Right kidney (tissue), 1 donor: Measurements from ENCODE around the gene AK9.

Experiments used
- DNase-seq: peaks from one replicate; pipeline ENCODE4 v3.0.0-alpha.2; 2016

The AK9 gene

DNA sequence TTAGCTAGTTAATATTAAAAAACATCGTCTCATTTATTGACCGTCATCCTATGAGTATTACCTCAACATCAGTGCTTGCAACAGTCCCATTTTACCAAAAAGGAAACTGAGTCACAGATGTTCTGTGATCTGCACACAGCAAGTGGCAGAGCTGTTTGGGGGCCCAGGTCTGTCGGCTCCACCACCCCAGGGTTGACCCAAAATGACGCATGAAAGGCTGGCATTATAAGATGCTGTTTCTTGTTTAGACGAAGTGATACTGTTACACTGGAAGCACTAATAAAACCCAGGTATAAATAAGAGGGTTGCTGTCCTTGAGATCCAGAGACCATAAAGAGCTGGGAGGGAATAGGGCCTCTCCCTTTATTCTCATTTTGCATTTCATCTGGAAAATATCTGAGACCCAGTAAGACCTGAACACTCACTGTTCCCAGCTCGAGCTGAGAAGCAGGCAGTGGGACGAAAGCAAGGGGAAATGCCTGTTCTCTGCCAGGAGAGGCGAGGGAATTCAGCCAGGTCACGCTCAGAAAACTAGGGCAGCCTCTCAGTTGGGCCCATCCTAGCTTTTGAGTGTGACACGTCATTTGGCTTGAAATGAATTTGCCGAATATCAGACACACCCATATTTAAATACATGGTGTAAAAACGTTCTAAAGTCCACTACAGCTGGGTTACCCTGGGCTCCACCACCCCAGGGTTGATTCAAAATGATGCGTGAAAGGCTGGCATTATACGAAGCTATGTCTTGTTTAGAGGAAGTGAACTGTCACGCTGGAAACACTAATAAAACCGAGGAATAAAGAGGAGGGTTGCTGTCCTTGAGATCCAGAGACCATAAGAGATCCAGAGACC lies 234.1 kb downstream of the AK9 start:
- no peak for DNase-seq

DNA sequence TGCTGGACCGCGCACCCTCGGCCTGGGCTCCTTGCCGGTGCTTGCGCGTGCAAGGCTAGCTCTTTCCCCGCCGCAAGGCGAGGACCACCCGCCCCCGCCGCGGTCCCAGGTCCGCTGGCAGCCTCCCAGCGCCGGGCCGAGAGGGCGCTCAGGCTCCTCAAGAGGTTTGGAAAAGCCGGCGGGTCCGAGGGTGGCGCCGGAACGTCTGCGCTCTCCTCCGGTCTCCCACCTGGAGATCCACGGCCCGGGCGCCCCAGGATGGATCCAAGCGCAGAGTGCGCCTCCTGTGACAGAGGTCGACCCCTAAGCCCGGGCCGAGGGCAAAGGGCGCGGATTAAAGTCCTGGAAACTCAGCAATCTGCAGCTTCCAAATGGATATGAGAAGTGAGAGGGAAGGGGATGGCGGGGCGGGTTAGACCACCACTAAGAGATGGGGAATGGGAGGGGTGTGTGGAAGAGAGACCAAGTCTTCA lies 234.9 kb downstream of the AK9 start:
- peak; percentile 70 for DNase-seq

DNA sequence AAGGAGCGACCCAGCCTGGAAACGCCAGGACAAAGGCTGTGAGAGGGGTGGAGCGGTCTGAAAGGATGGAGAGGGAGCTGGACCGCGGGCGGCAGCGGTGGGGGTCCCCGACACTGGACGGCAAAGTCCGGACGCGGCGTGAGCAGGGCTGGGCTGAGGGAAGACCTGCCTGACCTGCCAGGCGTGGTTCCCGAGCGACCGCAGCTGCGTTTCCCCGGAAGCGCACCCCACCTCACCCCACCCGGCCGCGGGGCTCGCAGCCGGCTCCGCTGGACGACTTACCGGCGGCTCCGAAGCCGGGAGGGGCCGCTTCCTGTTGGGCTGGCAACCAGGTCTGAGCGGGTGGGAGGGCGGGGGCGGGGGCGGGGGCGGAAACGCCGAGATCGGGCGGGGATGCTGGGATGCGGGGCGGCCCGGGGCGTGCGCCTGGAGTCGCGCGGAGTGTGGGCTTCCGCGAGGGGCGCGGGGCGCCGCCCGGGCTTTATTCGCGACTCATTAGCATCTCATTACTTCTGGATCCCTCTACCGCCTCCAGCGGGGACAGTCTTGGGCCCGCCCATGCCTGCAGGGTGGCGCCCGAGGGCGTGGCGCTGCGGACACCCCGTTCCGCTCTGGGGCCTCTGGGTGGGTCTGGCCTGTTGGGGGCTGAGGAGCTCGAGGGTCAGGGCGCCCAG lies 235.4 kb downstream of the AK9 start, which contains the start of gene MICAL1:
TSS of gene MICAL1 (minus strand) at position 336 of the 674 bp plus-strand sequence. CDS start 1,576 bp downstream, outside the sequence.
- peak; percentile 79 for DNase-seq

DNA sequence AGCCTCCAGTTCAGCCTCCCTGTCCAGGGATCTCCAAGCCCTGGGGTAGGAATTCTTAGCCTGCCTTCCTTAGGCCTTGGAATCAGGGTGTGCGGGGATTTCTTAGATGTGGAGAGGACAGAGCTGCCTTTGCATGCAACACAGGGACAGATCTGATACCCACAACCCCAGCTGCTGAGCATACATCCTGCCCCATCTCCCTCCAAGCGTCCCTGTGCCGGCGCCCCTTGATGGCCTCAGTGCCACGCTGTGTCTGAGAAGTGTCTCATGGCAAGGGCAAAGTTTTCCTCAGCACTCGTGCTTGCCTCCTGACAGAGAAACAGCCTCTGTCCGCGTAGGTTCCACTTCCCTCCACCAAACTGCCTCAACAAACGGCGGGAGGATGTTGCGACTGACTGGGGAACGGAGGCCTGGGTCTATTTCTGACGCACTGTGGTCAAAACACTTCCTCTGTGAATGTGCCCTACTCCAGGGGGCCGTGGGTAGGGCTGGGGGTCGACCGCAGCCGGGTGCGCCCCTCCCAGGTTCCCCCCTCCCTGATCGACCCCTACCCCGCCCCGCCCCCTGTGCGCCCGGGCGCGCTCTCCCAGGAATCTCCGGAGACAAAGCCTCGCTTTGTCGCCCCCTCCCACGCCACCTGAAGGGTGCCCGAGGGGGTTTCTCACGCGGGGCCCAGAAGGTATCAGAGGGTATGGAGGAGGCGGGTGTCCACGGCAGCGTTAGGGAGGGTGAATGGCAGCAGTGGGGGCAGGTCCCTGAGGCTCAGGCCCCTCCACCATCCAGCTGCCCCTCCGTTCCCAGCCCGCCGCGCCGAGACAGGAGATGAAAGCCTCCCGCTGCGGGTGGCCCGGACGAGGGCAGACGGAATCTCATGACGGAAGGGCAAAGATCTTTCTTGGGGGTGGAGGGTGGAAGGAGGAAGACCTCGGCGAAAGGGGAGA lies 236.2 kb downstream of the AK9 start:
- peak; percentile 39 for DNase-seq

DNA sequence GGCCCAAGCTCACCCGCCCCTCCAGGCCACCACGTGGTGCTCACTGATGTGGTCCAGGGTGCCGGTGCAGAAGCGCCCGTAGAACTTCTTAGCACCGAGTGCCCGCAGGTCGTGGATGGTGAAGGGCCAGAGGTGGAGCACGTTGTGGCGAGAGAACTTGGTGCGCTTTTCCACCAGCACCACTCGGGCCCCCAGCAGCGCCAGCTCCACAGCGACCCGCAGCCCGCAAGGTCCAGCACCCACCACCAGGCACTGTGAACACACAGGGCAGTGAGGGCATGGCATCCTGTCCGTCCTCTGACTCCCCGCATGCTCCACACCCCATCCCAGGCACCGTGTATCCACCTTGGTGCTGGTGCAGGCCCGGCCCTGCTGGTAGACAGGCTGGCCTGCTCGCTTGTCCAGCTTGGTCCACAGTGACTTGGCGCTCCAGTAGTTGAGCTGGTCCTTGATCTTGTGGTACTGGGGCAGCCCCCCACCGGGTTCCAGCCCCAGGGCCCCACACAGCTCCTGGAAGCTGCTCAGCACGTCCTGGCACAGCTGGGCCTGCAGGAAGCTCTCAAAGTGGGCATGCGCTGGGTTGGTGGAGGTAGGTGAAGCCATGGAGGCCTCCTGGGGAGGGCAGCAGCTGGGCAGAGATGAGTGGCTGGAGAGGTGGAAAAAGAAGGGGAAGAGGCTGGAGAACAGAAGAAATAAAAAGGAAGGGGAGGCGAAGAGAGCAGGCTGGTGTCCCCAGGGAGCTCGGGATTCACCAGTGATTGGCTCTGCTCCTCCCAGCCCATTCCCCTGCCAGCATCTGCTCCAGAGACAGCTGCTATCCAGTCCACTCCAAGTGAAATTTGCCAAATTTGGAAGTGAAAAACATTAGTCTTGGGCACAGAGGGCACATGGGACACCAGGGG lies 237.2 kb downstream of the AK9 start:
- DNase-seq: no peak

- no peak for DNase-seq
These were observed 237.8 kb downstream of the AK9 start for GRCh38 chr6:109453156-109453555.

GRCh38 chr6:109452181-109452580 lies 238.8 kb downstream of the AK9 start:
- no peak for DNase-seq

DNA sequence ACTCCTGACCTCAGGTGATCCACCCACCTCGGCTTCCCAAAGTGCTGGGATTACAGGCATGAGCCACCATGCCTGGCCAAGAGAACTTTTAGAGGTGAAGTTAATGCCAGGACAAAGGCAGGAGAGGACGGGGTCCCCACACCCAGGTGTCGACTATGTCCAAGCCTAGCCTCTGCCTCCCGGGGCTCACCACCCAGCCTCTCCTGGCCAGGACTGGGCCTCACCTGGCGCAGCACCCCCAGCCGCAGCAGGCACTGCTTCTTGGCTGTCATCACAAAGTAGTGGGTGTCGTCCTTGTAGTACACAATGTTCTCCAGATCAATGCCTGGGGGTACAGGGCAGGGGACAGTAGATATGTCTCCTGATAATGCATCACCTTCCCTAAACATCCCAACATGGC lies 239.6 kb downstream of the AK9 start:
- no peak for DNase-seq

DNA sequence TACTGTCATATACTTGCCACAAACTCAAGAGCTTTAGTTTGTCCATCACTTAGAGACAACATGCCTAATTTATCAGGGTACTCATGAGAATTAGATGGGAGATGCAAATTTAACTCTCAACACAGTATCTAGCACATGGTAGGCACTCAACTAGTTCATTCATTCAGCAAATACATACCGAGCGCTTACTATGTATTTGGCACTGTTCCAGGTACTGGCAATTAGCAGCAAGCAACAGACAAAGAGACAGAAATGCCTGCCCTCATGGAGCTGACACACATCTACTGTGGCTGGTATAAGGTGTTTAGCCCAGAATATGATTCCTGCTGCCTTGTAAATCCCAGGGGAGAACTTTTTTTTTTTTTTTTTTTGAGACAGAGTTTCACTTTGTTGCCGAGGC lies 240.2 kb downstream of the AK9 start:
- no peak for DNase-seq

- DNase-seq: no peak
These were observed 241.0 kb downstream of the AK9 start for GRCh38 chr6:109449795-109450673.

DNA sequence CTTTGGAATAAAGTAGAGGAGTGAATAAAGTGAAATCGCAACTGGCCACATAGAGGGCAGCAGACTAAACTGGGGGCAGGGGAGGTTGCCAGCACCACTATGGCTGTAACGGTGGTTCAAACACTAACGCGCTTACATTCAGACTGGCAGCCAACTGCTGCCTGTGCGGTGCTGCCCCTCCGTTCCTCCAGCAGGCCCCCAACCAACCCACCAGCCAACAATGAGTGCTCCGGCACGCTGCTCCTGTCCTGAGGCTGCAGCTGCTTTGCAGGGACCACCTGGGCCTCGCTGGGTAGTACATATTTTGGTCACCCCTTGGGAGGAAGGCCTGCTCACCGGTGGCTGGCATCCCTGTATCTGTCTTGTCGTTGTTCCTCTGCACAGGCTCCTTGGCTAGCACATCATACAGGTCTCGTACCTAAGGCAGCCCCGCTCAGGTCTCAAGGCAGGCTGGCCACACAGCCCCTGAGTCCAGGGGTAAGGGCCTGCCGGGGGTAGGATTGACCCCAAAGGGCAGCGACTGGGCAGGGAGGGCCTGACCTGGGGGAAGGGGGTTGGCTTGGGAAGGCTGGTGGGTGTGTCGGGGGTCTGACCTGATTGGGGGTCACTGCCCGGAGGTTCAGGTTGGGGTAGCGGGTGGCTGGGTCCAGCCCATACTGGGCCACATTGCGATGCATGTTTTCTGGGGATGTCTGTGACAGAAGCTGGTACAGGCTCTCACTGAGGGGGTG lies 241.8 kb downstream of the AK9 start:
- DNase-seq: no peak

DNA sequence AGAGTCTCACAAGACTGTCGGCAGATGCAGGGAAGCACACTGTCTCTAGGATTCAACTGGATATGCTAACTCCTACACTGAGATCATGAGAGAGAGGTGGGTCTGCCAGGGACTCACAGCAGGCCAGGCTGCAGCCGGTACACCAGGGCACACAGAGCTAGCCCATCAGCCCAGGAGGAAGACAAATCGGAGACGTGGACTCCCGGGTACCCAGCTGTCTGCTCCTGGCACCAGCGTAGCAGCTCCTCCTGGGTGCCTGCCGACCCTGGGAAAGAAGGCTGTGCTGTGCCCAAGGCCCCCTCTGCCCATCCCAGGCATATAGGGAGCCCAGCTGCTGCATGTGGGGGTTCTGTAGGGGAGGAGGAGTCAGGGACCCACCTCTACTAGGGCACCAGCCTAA lies 242.4 kb downstream of the AK9 start:
- DNase-seq: no peak

GRCh38 chr6:109447878-109448555 lies 243.0 kb downstream of the AK9 start:
- no peak for DNase-seq

DNA sequence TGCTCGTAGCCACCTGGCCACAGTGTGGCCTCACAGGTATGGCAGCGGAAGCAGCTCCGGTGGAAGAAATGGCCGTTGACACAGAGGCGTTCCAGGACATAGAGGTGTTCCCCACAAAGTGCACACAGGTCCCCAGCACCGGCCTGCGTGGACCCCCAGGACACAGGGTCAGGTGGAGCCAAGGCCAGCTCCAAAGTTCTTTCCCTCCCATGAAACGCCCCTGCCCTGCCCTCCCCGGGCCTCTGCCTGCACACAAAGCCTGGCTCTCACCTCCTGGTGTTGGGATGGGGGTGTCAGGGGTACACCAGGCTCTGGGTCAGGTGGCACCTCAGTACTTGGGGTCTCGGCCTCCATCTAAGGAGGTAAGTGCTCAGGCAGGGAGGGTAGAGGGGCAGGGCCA lies 243.9 kb downstream of the AK9 start:
- DNase-seq: no peak

GRCh38 chr6:109446541-109446940 lies 244.5 kb downstream of the AK9 start:
- no peak for DNase-seq

- DNase-seq: no peak
These were observed 244.9 kb downstream of the AK9 start for GRCh38 chr6:109446072-109446471.

GRCh38 chr6:109445382-109445781 lies 245.6 kb downstream of the AK9 start:
- DNase-seq: no peak

DNA sequence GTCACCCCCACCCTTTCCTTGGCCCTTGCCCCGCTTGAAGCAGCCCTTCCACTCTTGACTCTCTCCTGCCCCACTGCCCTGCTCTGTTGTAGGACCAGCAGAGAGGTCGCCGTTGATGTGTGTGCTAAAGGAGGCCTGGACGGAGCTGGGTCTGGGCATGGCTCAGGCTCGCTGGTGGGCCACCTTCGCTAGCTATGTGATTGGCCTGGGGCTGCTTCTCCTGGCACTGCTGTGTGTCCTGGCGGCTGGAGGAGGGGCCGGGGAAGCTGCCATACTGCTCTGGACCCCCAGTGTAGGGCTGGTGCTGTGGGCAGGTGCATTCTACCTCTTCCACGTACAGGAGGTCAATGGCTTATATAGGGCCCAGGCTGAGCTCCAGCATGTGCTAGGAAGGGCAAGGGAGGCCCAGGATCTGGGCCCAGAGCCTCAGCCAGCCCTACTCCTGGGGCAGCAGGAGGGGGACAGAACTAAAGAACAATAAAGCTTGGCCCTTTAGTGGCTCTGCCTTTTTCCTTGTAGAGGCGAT lies 247.5 kb downstream of the AK9 start:
- no peak for DNase-seq
